AG04449 (cell line): ENCODE measurements around the gene LTB.
"Not testable (repeated sequence)": the region's sequence is repeated elsewhere in the genome, so short reads cannot be mapped to it uniquely, and the experiment has no call there.

Source experiments
- CTCF ChIA-PET: fragments of 350-600 bp; formaldehyde crosslinking; extraction: SDS; loops from one replicate; lab custom pipeline; 2021; ENCODE audit warnings: antibody characterized with exemption; lab: Yijun Ruan, JAX
- POLR2A ChIA-PET: fragments of 400-600, 350-600 bp; formaldehyde crosslinking; extraction: SDS; loops from one replicate; lab custom pipeline; 2020; ENCODE audit warnings: antibody characterized with exemption, inconsistent platforms; lab: Yijun Ruan, JAX
- DNase-seq: peaks from one replicate; pipeline ENCODE4 v3.0.0-alpha.2; 2010; ENCODE audit warnings: low read depth, low spot score
- H3K4me3 ChIP-seq: 2 replicates; pipeline ENCODE4 v1.5.1; 2011; ENCODE audit warnings: low read depth, mild to moderate bottlenecking, control low read depth, low read length
- CTCF ChIP-seq: IDR thresholded peaks from one replicate; pipeline ENCODE4 v1.5.1; 2011; ENCODE audit warnings: mild to moderate bottlenecking, moderate library complexity, low read length, control low read depth, inconsistent platforms; ENCODE audit not compliant: insufficient read depth; ENCODE audit errors: missing control alignments

LTB gene

GRCh38 chr6:31551371-31551770, 30.9 kb downstream of the LTB start:
- CTCF ChIA-PET: interaction anchor here (0.9 to 38.4 kb wide), 8 partner anchors 9 to 320 kb away, joined by 3 to 1569 read pairs (median 4); partner anchors contain the start of genes LST1, LTB, NCR3 and TNF
- peak; percentile 21 for TF ChIP-seq CTCF
- H3K4me3 ChIP-seq, POLR2A ChIA-PET, DNase-seq: not testable (repeated sequence)

- no peak for DNase-seq
- CTCF ChIA-PET: interaction anchor here (1.0 to 38.4 kb wide), 4 partner anchors 15 to 77 kb away, joined by 3 to 1569 read pairs (median 3); partner anchors contain the start of genes LST1, LTB, NCR3 and TNF
- no peak for TF ChIP-seq CTCF
- peak overlapping the region; percentile 58 for H3K4me3 ChIP-seq
- POLR2A ChIA-PET: interaction anchor here (1.6 kb wide), 1 partner anchor 279 kb away, joined by 5 read pairs; the partner anchor contains the start of gene HSPA1B
Measured at GRCh38 chr6:31548544-31548873, 33.7 kb downstream of the LTB start.

GRCh38 chr6:31547727-31548543, 34.3 kb downstream of the LTB start:
- H3K4me3 ChIP-seq: peak overlapping the region; percentile 58
- no peak for TF ChIP-seq CTCF
- ChIA-PET POLR2A (interaction anchor here (0.8 to 1.6 kb wide), 6 partner anchors 11 to 288 kb away, joined by 3 to 6 read pairs (median 4); partner anchors contain the start of gene HSPA1B), CTCF (interaction anchor here (1.0 to 38.4 kb wide), 5 partner anchors 15 to 77 kb away, joined by 3 to 1569 read pairs (median 3); partner anchors contain the start of genes LST1, LTB, NCR3 and TNF)
- DNase-seq: no peak

- ChIA-PET POLR2A (interaction anchor here (0.5 to 1.6 kb wide), 8 partner anchors 12 to 289 kb away, joined by 3 to 6 read pairs (median 4); partner anchors contain the start of gene HSPA1B), CTCF (interaction anchor here (0.8 to 38.4 kb wide), 14 partner anchors 9 to 405 kb away, joined by 3 to 1569 read pairs (median 4); partner anchors contain the start of genes GPANK1, LST1, LTB and MICB)
- H3K4me3 ChIP-seq: peak within 1 kb of the TSS; percentile 64
- DNase-seq: peak; percentile 85
- no peak for TF ChIP-seq CTCF
Measured at GRCh38 chr6:31546958-31547726, 35.1 kb downstream of the LTB start, which contains the start of gene NFKBIL1. TSS of gene NFKBIL1 (plus strand) at chr6:31547608. CDS start at chr6:31547695, 87 bp downstream.

- peak; percentile 99 for TF ChIP-seq CTCF
- peak; percentile 61 for DNase-seq
- ChIA-PET POLR2A (interaction anchor here (0.5 to 1.2 kb wide), 4 partner anchors 19 to 283 kb away, joined by 3 to 4 read pairs (median 3); partner anchors contain the start of gene MICB), CTCF (interaction anchor here (0.5 to 38.4 kb wide), 24 partner anchors 9 to 406 kb away, joined by 3 to 1569 read pairs (median 4); partner anchors contain the start of genes GPANK1, LST1, LTB and MICB)
- H3K4me3 ChIP-seq: peak within 1 kb of the TSS; percentile 64
Measured at GRCh38 chr6:31546339-31546957, 35.8 kb downstream of the LTB start, which contains the start of gene ATP6V1G2. TSS of gene ATP6V1G2 (minus strand) at chr6:31546608. CDS start at chr6:31546559, 49 bp downstream.
